HCT116 (cell line): ENCODE data around the gene RPH3AL. TPM values are rescaled to one million over a fixed set of nuclear protein-coding genes. Genes with fewer than 3 reads are reported as not detected.

Source experiments
- ATAC-seq: fragments of 200-7000 bp; cut with Tn5 transposase; 2 replicates; pipeline ENCODE4 v1.9.1; 2020; ENCODE audit warnings: mild to moderate bottlenecking, moderate library complexity
- BruUV-seq: library from RNA; stranded (reverse); fragments of 400-500 nt; replicated peaks from 2 replicates; lab custom pipeline; 2021; lab: Mats Ljungman, UMichigan
- CTCF ChIA-PET: fragments of 300-600 bp; sonication (Branson Sonifier 250); formaldehyde crosslinking; loops from one replicate; lab custom pipeline; 2021; ENCODE audit warnings: antibody characterized with exemption; lab: Charles Lee
- POLR2A ChIA-PET: fragments of 300-600, 350-600 bp; sonication (Branson Sonifier 250); formaldehyde crosslinking; loops from one replicate; lab custom pipeline; 2021; ENCODE audit warnings: antibody characterized with exemption; lab: Charles Lee
- RAD21 ChIA-PET, 2 experiments: fragments of 300-600 bp; sonication (Branson Sonifier 250); formaldehyde crosslinking; loops; one replicate each; lab custom pipeline; 2023; ENCODE audit warnings: low total read pairs in 2 of 2; ENCODE audit not compliant: uncharacterized antibody in 2 of 2, unreplicated experiment in 2 of 2, low non-redundant PET in 1 of 2; lab: Charles Lee
- DNase-seq: peaks from one replicate; pipeline ENCODE4 v3.0.0-alpha.2; 2010; ENCODE audit warnings: low read depth, low spot score
- H2AFZ ChIP-seq: fragments of 200-600 bp; shearing (Covaris generic), sonication (generic); 2 replicates; pipeline ENCODE4 v1.6.1; 2017; ENCODE audit warnings: low read depth, mixed run types, mixed read lengths, antibody characterized with exemption, low read length; ENCODE audit not compliant: poor library complexity, severe bottlenecking
- H3K27ac ChIP-seq: 2 replicates; pipeline ENCODE4 v1.5.1; 2012; ENCODE audit warnings: low read depth, low read length
- H3K27me3 ChIP-seq: fragments of 200-600 bp; sonication (generic); 2 replicates; pipeline ENCODE4 v1.6.1; 2016; ENCODE audit warnings: mixed run types, low read length, mixed read lengths; ENCODE audit not compliant: insufficient read depth
- H3K36me3 ChIP-seq, 2 experiments: fragments of 200-500 bp in 1 of 2; fragments of 200-600 bp in 1 of 2; sonication (Bioruptor generic) in 1 of 2; sonication (generic) in 1 of 2; 2 replicates each; pipeline versions ENCODE4 v1.5.1 to v1.6.1; 2014 to 2016; ENCODE audit warnings: low read length in 2 of 2, inconsistent platforms in 1 of 2, mixed read lengths in 1 of 2, mixed run types in 1 of 2; ENCODE audit not compliant: insufficient read depth in 2 of 2, control insufficient read depth in 1 of 2
- H3K4me1 ChIP-seq, 2 experiments: fragments of 200-600 bp in 1 of 2; sonication (generic) in 1 of 2; 2 replicates each; pipeline versions ENCODE4 v1.5.1 to v1.6.1; 2012 to 2017; ENCODE audit warnings: low read length in 2 of 2, inconsistent platforms in 1 of 2, mild to moderate bottlenecking in 1 of 2, mixed read lengths in 1 of 2, mixed run types in 1 of 2, moderate library complexity in 1 of 2; ENCODE audit not compliant: insufficient read depth in 2 of 2, control insufficient read depth in 1 of 2
- H3K4me2 ChIP-seq: fragments of 200-600 bp; sonication (generic); 2 replicates; pipeline ENCODE4 v1.6.1; 2017; ENCODE audit warnings: mixed run types, low read length, mixed read lengths
- H3K4me3 ChIP-seq, 2 experiments: fragments of 200-600 bp in 1 of 2; sonication (generic) in 1 of 2; replicated peaks in 1 of 2; 2 replicates each; pipeline ENCODE4 v1.5.1; 2011 to 2016; ENCODE audit warnings: low read length in 2 of 2, control low read depth in 1 of 2, low read depth in 1 of 2, mild to moderate bottlenecking in 1 of 2, mixed read lengths in 1 of 2, mixed run types in 1 of 2
- H3K79me2 ChIP-seq: fragments of 200-600 bp; sonication (generic); 2 replicates; pipeline ENCODE4 v1.6.1; 2017; ENCODE audit warnings: mild to moderate bottlenecking, mixed run types, low read length, moderate library complexity, mixed read lengths; ENCODE audit not compliant: insufficient read depth
- H3K9ac ChIP-seq: fragments of 200-600 bp; sonication (generic); 2 replicates; pipeline ENCODE4 v1.6.1; 2016; ENCODE audit warnings: low read length, mixed read lengths
- H3K9me2 ChIP-seq: fragments of 200-600 bp; sonication (generic), shearing (Covaris generic); 2 replicates; pipeline ENCODE4 v1.6.1; 2017; ENCODE audit warnings: mixed run types, mild to moderate bottlenecking, moderate library complexity; ENCODE audit not compliant: insufficient read depth
- H3K9me3 ChIP-seq, 2 experiments: fragments of 200-500 bp in 1 of 2; fragments of 200-600 bp in 1 of 2; sonication (Bioruptor generic) in 1 of 2; sonication (generic) in 1 of 2; 2 replicates each; pipeline ENCODE4 v1.6.1; 2014 to 2017; ENCODE audit warnings: low read length in 2 of 2, mixed read lengths in 2 of 2, inconsistent platforms in 1 of 2, low read depth in 1 of 2, mild to moderate bottlenecking in 1 of 2, mixed run types in 1 of 2, moderate library complexity in 1 of 2; ENCODE audit not compliant: control insufficient read depth in 1 of 2, insufficient read depth in 1 of 2
- H4K20me1 ChIP-seq: fragments of 200-600 bp; sonication (generic), shearing (Covaris generic); 2 replicates; pipeline ENCODE4 v1.6.1; 2017; ENCODE audit warnings: mixed run types, mild to moderate bottlenecking, moderate library complexity; ENCODE audit not compliant: insufficient read depth
- CTCF ChIP-seq, 3 experiments: fragments of 200-600 bp in 1 of 3; sonication (generic) in 1 of 3; IDR thresholded peaks in 2 of 3; conservative IDR thresholded peaks in 1 of 3; 2 replicates each; pipeline ENCODE4 v1.5.1; 2012 to 2017; ENCODE audit warnings: low read depth in 2 of 3, low read length in 2 of 3, antibody characterized with exemption in 1 of 3, borderline replicate concordance in 1 of 3, control low read depth in 1 of 3, mild to moderate bottlenecking in 1 of 3, mixed read lengths in 1 of 3, mixed run types in 1 of 3, moderate library complexity in 1 of 3; ENCODE audit not compliant: insufficient read depth in 1 of 3
- FOSL1 ChIP-seq: IDR thresholded peaks from 2 replicates; pipeline ENCODE4 v1.6.1; 2012; ENCODE audit warnings: low read depth
- MAX ChIP-seq: IDR thresholded peaks from 2 replicates; pipeline ENCODE4 v1.6.1; 2012
- SP1 ChIP-seq: IDR thresholded peaks from 2 replicates; pipeline ENCODE4 v1.6.1; 2012; ENCODE audit warnings: low read depth
- SRF ChIP-seq: IDR thresholded peaks from 2 replicates; pipeline ENCODE4 v1.6.1; 2012; ENCODE audit warnings: low read depth
- YY1 ChIP-seq: IDR thresholded peaks from 2 replicates; pipeline ENCODE4 v1.6.1; 2011; ENCODE audit warnings: low read length, low read depth, moderate library complexity, mild to moderate bottlenecking; ENCODE audit not compliant: insufficient replicate concordance; ENCODE audit errors: extremely low read depth
- ZFX ChIP-seq: fragments of 450-650 bp; IDR thresholded peaks from 2 replicates; pipeline ENCODE4 v1.6.1; 2017
- intact Hi-C: fragments of 100-400 bp; cut with micrococcal nuclease; formaldehyde crosslinking; loops from 2 replicates; pipeline ENCODE4 v1.10.0; 2022
- total RNA-seq: library from RNA; stranded (reverse); gene quantifications from one replicate; pipeline ENCODE4 v1.2.1, GENCODE V29; 2021; ENCODE audit not compliant: unreplicated experiment

RPH3AL gene
- total RNA-seq, 1 experiment from 2014 or later = 17.0 TPM

- intact Hi-C loops = no loop called here
- H2AFZ ChIP-seq = no peak overlapping the region
- no peak overlapping the region for H3K9ac ChIP-seq
- ATAC-seq (no peak), DNase-seq (no peak)
- H3K36me3 ChIP-seq = no peaks in the 10 kb centered on the region
- ChIA-PET RAD21 (no interaction called here), CTCF (no interaction called here), POLR2A (no interaction called here)
- no peak overlapping the region for H3K27ac ChIP-seq
- no peaks in the 10 kb centered on the region for H3K9me2 ChIP-seq
- no peak overlapping the region for H3K4me2 ChIP-seq
- no peaks in the 10 kb centered on the region for H4K20me1 ChIP-seq
- BruUV-seq = no TSS peak
- H3K4me1 ChIP-seq = no peaks in the 10 kb centered on the region; a peak in 1 of 4 replicates
- H3K9me3 ChIP-seq = no peaks in the 10 kb centered on the region; a peak in 1 of 4 replicates
- no peaks in the 10 kb centered on the region for H3K79me2 ChIP-seq
- H3K4me3 ChIP-seq = no peak overlapping the region
- peaks cover 8% of the 10 kb centered on the region; the same call in 1 of the 2 replicates for H3K27me3 ChIP-seq
- TF ChIP-seq CTCF (IDR thresholded peaks at IDR 0.05 in 2 of 3, conservative IDR thresholded peaks at IDR 0.05 in 1 of 3; ENCODE audit: borderline replicate concordance in 1 of 3, insufficient read depth in 1 of 3, low read depth in 2 of 3, low read length in 2 of 3) (no peak), SP1 (no peak), ZFX (no peak), SRF (no peak), YY1 (no peak), MAX (no peak), FOSL1 (no peak)
Observed at GRCh38 chr17:200586-200985, 152.0 kb downstream of the RPH3AL start.
